ENCODE results near the gene ZFYVE27. TPM values are rescaled to one million over a fixed set of nuclear protein-coding genes. Genes with fewer than 3 reads are reported as not detected.

ZFYVE27 gene
- total RNA-seq, 1 experiment from 2014 or later: 41.6 TPM

GRCh38 chr10:97798958-97799610 lies 62.2 kb downstream of the ZFYVE27 start:
- peaks cover 11% of the 10 kb centered on the region for H3K9me3 Mint-ChIP-seq (ENCODE audit: unreplicated experiment)
- no peaks in the 10 kb centered on the region for H3K27me3 ChIP-seq (replicated peaks; ENCODE audit: control insufficient read depth, insufficient read depth, low read length)
- ChIA-PET CTCF (interaction anchor here (0.5 kb wide), 1 partner anchor 10 kb away, joined by 6 read pairs; no protein-coding TSS in a partner anchor), POLR2A (interaction anchor here (0.5 kb wide), 1 partner anchor 9 kb away, joined by 3 read pairs; no protein-coding TSS in a partner anchor)
- H3K4me3 Mint-ChIP-seq (ENCODE audit: unreplicated experiment): no peak overlapping the region
- H3K4me1 Mint-ChIP-seq (ENCODE audit: low read depth, unreplicated experiment): no peaks in the 10 kb centered on the region
- H3K36me3 ChIP-seq (ENCODE audit: control insufficient read depth, insufficient read depth, low read length): no peaks in the 10 kb centered on the region
- H3K27ac Mint-ChIP-seq (ENCODE audit: unreplicated experiment): no peak overlapping the region
- no peak overlapping the region for H3K4me3 ChIP-seq (ENCODE audit: low read depth, low read length)
- no peak for DNase-seq
- BruUV-seq (replicated peaks): no TSS peak
- no peaks in the 10 kb centered on the region for H3K36me3 Mint-ChIP-seq (ENCODE audit: insufficient read depth, unreplicated experiment)
- TF ChIP-seq CTCF (IDR thresholded peaks at IDR 0.05; ENCODE audit: insufficient read depth in 1 of 2, low read depth in 1 of 2, low read length in 1 of 2, severe bottlenecking in 1 of 2, unreplicated experiment in 1 of 2): no peak
- intact Hi-C loops (cut with micrococcal nuclease; ENCODE audit: unreplicated experiment): no loop called here
- peaks cover 7% of the 10 kb centered on the region for H3K9me3 ChIP-seq
- no peaks in the 10 kb centered on the region for H3K27me3 Mint-ChIP-seq (ENCODE audit: insufficient read depth, unreplicated experiment)
- no peaks in the 10 kb centered on the region for H3K4me1 ChIP-seq

GRCh38 chr10:97800474-97800873 lies 63.5 kb downstream of the ZFYVE27 start:
- CTCF ChIA-PET: no interaction called here
- Mint-ChIP-seq H3K27ac (ENCODE audit: unreplicated experiment) (no peak overlapping the region), H3K27me3 (ENCODE audit: insufficient read depth, unreplicated experiment) (no peaks in the 10 kb centered on the region), H3K36me3 (ENCODE audit: insufficient read depth, unreplicated experiment) (no peaks in the 10 kb centered on the region), H3K4me3 (ENCODE audit: unreplicated experiment) (no peak overlapping the region), H3K9me3 (ENCODE audit: unreplicated experiment) (peaks cover 11% of the 10 kb centered on the region), H3K4me1 (ENCODE audit: low read depth, unreplicated experiment) (no peaks in the 10 kb centered on the region)
- H3K9me3 ChIP-seq: peaks cover 7% of the 10 kb centered on the region
- BruUV-seq (replicated peaks): no TSS peak
- no peaks in the 10 kb centered on the region for H3K27me3 ChIP-seq (replicated peaks; ENCODE audit: control insufficient read depth, insufficient read depth, low read length)
- DNase-seq: no peak
- TF ChIP-seq CTCF (IDR thresholded peaks at IDR 0.05; ENCODE audit: insufficient read depth in 1 of 2, low read depth in 1 of 2, low read length in 1 of 2, severe bottlenecking in 1 of 2, unreplicated experiment in 1 of 2): no peak
- no peaks in the 10 kb centered on the region for H3K4me1 ChIP-seq
- POLR2A ChIA-PET: no interaction called here
- H3K36me3 ChIP-seq (ENCODE audit: control insufficient read depth, insufficient read depth, low read length): no peaks in the 10 kb centered on the region
- intact Hi-C loops (cut with micrococcal nuclease; ENCODE audit: unreplicated experiment): no loop called here
- no peak overlapping the region for H3K4me3 ChIP-seq (ENCODE audit: low read depth, low read length)

GRCh38 chr10:97801422-97801821 lies 64.5 kb downstream of the ZFYVE27 start:
- no peak overlapping the region for H3K4me3 Mint-ChIP-seq (ENCODE audit: unreplicated experiment)
- intact Hi-C loops (cut with micrococcal nuclease; ENCODE audit: unreplicated experiment): no loop called here
- BruUV-seq (replicated peaks): no TSS peak
- no peak for TF ChIP-seq CTCF (IDR thresholded peaks at IDR 0.05; ENCODE audit: insufficient read depth in 1 of 2, low read depth in 1 of 2, low read length in 1 of 2, severe bottlenecking in 1 of 2, unreplicated experiment in 1 of 2)
- no peak overlapping the region for H3K4me3 ChIP-seq (ENCODE audit: low read depth, low read length)
- H3K27ac Mint-ChIP-seq (ENCODE audit: unreplicated experiment): no peak overlapping the region
- no peaks in the 10 kb centered on the region for H3K4me1 ChIP-seq
- no peaks in the 10 kb centered on the region for H3K36me3 ChIP-seq (ENCODE audit: control insufficient read depth, insufficient read depth, low read length)
- ChIA-PET POLR2A (no interaction called here), CTCF (interaction anchor here (0.7 kb wide), 1 partner anchor 20 kb away, joined by 3 read pairs; no protein-coding TSS in a partner anchor)
- H3K9me3 ChIP-seq: peaks cover 7% of the 10 kb centered on the region
- DNase-seq: no peak
- H3K9me3 Mint-ChIP-seq (ENCODE audit: unreplicated experiment): peaks cover 11% of the 10 kb centered on the region
- no peaks in the 10 kb centered on the region for H3K27me3 Mint-ChIP-seq (ENCODE audit: insufficient read depth, unreplicated experiment)
- no peaks in the 10 kb centered on the region for H3K36me3 Mint-ChIP-seq (ENCODE audit: insufficient read depth, unreplicated experiment)
- H3K4me1 Mint-ChIP-seq (ENCODE audit: low read depth, unreplicated experiment): no peaks in the 10 kb centered on the region
- H3K27me3 ChIP-seq (replicated peaks; ENCODE audit: control insufficient read depth, insufficient read depth, low read length): no peaks in the 10 kb centered on the region
